ENCODE data around the gene DMAP1.
A peak's percentile ranks its signal among the peaks of the same experiment; 100 is the strongest.
"Not testable (repeated sequence)": the region's sequence is repeated elsewhere in the genome, so short reads cannot be mapped to it uniquely, and the experiment has no call there.

DMAP1 gene, protein sequence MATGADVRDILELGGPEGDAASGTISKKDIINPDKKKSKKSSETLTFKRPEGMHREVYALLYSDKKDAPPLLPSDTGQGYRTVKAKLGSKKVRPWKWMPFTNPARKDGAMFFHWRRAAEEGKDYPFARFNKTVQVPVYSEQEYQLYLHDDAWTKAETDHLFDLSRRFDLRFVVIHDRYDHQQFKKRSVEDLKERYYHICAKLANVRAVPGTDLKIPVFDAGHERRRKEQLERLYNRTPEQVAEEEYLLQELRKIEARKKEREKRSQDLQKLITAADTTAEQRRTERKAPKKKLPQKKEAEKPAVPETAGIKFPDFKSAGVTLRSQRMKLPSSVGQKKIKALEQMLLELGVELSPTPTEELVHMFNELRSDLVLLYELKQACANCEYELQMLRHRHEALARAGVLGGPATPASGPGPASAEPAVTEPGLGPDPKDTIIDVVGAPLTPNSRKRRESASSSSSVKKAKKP

DNA sequence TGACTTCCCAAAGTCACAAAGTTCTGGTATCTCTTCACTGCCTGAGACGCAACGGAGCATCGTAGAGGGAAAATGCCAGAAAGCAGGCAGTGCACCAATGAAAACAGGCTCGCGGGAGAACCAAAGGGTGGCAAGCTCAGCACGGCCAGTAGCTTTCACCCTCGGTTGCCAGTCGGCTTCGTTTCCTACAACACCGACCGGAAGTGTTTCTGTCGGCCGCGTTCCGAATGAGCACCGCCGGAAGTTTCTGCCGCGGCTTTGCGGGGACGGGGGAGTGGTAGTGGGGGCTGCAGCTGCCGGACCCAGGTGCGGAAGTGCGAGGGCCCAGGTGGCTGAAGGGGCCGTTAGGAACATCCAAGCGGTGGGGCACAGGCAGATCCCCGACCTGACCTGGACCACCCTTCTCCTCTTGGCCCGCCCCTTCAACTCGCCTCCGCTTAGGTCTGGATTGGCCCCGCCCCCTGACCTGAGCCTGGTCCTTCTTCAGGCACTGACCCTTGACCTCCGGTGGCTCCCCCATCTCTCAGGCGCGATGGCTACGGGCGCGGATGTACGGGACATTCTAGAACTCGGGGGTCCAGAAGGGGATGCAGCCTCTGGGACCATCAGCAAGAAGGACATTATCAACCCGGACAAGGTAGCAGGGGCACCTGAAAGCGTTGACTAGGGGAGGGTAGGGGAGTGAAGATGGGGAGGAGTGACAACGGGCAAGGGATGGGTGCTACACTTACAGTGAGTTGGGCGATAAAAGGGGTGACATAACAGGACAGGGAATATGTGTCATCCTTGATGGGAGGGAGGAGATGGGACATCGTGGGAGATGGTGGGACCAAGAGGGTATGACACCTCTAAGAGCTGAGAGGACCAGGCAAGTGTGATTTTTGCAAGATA, at the start of gene DMAP1:
Gene DMAP1 (plus strand): TSS at position 250 of the 891 bp plus-strand sequence. CDS start 283 bp downstream, at position 533.
- DNase-seq (ENCODE audit: low read depth), result peak; percentile 82

DNA sequence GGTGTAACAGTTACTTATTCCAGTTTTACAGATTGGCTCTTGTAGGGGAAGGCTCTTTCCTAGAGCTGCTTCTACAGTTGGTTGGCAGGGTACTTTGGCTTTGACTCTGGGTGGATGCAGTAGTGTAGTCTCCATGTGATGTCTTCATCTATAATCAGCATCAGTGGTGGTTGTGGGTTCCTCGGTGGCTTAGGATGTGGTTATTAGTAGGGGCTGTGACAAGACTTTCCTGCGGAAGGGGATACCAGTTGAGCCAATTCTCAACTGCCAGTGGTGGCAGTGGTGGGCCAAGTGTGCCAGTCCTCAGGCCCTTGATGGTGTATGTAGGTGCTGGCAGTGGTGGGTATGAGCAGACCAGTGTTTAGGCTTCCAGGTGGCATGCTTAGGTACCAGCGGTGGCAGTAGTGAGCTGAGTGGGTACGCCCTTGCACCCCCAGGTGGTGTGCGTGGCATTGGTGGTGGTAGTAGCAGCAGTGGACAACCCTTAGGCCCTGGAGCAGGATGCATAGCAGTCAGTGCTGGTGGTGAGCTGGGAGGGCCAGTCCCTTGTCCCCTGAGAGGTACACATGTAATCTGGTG, 44.7 kb upstream of the DMAP1 start:
- no peak for DNase-seq (ENCODE audit: low read depth)

DNA sequence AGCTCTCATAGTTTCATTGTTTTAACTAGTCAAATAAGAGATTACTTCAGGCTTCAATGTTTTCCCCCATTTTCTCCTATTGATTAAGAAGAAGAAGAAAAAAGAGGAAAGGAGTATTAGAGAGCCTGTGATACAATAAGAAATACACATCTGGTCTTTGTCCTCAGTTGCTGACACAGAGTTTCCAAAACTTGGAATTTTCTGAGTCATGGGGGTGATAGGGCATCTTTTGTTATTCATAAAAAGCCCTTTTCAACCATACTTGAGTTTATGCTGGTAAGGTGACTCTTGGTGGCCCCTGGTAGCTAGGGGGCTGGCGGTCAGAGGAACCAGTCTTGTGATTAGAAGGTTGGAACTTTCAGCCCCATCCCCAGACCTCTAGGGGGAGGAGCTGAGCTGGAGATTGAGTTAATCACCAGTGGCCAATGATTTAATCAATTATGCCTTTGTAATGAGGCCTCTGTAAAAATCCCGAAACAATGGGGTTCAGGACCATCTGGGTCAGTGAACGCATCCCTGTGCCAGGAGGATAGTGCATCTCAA, 42.9 kb upstream of the DMAP1 start:
- no peak for DNase-seq (ENCODE audit: low read depth)

DNA sequence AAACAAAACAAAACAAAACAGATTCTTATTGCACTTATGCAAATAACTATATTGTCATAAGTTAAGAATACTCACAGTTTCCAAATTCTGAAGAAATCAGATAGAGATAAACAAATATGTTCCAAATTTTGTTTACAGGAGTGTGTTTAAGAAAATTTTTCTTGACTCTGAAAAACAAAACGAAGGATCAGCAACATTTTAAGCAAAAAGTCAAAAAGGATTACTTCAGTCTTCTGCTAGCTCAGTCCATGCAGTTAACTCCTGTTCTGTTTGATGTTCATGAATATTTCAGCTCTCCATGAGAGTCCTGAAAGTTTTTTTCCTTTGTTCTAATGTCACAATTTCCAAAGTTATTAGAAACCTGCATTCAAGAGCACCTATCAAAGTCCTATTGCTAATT, 38.6 kb upstream of the DMAP1 start:
- no peak for DNase-seq (ENCODE audit: low read depth)

DNA sequence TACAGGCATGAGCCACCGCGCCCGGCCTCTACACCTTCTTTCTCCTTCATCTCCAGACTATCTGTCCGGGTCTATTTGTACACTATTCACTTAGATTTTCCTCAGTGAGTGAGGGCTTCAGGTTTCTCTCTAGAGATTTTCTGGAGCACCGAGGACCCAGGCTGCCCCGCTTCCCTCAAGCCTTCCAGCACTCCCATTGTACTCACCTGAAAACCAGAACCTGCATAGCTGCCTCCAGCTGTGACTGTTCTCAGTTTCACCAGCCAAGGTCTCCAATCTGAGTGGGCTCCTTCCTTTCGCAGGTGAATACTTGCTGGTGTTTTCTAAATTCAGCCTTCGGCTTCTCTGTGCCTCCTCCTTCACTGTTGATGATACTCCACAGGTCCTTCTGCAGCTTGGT, 12.9 kb upstream of the DMAP1 start:
- DNase-seq (ENCODE audit: low read depth), result no peak

DNA sequence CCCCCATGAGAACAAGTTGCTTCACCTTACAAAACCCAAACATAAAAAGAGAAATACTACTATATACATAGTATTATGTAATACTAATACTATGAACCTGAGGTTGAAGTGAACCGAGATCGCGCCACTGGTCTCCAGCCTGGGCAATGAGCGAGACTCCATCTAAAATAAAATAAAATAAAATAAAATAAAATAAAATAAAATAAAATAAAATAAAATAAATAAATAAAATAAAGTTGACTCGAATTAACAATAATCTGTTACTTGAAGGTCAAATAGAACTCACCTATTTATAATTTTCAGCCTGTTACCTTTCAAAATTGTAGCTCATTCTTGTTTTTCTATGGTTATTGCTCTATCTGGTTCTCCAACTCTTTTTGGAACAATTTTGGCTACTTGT, 6.7 kb upstream of the DMAP1 start:
- DNase-seq (ENCODE audit: low read depth), result not testable (repeated sequence)

DNA sequence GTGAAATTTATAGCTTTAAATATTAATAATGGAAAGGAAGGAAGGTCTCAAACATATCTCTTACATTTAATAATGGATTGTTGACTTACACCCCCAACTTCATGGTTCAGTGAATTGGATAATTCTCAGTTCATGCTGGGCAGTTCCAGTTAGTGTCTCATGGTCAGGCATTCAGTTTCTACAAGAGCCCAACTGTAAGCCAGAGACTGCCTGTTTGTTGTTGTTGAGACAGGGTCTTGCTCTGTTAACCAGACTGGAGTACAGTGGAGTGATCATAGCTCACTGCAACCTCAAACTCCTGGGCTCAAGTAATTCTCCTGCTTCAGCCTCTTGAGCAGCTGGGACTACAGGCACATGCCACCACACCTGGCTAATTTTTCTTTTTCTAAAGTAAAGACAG, 5.0 kb upstream of the DMAP1 start:
- no peak for DNase-seq (ENCODE audit: low read depth)

DNA sequence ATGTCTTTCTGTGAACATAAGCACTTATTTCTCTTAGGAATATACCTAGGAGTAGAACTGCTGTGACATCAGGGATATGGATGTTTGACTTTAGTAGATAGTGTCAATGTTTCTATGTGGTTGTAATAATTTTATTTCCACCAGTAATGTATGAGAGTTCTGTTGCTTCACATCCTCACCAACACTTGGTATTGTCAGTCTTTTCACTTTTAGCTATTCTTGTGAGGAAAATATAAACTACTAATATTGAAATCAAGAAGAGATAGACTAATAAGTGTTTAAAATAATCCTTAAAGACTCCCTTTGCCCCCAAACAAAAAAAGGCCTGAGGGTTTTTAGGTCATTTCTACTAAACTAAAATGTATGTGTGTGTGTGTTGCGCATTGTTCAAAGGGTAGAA, 2.7 kb upstream of the DMAP1 start:
- DNase-seq (ENCODE audit: low read depth), result no peak

DNA sequence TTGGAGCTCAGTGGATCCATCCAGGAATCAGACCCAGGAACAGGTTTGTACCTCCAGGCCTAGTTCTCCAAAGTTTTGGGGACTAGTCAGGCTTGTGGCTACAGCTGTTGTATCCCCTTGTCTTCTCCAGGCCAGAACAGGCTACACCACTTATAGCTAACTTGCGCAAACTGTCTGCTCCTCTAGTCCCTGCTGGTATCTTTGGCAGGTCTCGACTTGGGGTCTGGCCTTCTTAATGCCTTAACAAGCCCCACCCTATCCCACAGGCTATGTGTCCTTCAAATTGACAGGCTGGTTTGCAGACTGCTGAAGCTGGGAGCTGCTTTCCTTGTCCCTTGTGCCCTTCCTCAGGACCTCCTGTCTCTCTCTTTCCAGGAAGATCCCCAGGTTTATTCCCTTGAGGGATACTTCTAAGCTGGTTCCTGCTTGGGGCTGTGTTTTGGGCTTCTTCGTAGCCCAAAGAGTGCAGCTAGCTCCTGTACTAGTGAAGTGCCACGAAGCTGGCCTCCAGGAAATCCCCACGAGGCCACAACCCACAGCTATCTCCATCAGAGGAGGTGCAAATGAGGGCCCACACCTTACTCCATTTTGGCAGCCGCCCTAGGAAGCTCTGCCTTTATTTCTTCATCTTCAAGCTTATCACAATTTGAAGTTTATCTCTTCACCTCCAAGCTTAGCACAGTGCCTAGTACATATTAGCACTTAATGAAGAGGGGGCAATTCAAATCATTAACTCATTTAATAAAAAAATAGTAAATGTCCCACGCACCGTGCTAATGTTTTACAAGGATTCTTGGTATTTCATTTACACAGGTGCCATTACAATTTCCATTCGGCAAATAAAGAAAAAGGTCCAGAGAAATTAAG, 683 bp upstream of the DMAP1 start:
- no peak for DNase-seq (ENCODE audit: low read depth)

DNA sequence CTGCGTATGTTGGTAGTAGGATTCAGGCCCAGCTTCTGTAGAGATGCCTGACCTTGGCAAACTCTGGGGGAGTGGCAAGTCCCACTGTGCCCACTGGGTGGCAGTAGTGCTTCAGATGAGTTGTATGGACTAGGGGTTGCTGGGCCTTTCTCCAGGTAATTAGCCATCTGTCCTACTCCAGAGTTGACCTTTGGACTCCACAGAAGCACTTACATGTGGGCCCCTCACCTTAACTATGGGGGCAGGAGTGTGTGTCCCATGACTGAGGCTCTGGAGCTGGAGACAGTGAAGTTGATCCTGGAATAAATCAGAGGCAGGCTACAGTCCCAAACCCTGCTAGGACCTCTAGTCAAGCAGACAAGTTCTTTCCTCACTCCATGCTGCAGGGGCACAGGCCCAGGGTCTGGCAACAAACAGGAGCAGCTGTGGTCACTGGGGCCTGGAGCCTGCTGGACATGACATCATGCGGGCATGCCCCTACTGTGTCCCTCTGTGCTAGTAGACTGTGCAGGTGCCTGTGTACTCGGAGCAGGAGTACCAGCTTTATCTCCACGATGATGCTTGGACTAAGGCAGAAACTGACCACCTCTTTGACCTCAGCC, 4.6 kb downstream of the DMAP1 start:
- DNase-seq (ENCODE audit: low read depth), result peak; percentile 63

DNA sequence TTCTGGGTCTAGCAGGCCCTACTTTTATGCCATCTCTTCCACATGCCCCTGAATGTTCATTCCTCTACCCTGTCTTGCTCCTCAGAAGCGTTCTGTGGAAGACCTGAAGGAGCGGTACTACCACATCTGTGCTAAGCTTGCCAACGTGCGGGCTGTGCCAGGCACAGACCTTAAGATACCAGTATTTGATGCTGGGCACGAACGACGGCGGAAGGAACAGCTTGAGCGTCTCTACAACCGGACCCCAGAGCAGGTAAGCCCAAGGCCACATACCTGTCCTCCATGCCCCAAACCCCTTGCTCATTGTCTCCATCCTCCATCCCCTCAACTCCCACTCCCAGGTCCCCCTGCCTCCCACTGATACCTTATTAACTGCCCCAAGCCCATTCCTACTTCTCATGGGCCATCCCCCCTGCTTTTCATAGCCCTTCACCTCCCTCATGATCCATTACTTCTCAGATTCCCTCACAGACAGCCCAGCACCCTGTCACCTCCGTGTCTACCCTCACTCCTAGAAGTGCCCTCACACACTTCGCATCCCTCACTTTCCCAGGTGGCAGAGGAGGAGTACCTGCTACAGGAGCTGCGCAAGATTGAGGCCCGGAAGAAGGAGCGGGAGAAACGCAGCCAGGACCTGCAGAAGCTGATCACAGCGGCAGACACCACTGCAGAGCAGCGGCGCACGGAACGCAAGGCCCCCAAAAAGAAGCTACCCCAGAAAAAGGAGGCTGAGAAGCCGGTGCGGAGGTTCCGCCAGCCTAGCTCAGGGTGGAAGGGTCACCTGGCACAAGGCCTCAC, 5.4 kb downstream of the DMAP1 start:
- DNase-seq (ENCODE audit: low read depth), result no peak

DNA sequence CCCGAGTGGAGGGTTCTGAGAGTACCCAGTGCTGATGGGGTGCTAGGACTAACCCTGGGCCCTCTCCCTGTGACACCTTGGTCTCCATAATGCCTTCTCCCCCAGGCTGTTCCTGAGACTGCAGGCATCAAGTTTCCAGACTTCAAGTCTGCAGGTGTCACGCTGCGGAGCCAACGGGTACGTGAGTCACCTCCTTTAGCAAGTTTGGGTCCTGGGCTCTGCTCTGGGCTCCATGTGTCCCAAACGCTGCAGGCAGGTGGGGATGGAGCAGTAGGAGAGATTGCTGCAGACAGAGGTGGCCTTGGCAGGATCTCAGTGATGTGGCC, 6.0 kb downstream of the DMAP1 start:
- DNase-seq (ENCODE audit: low read depth), result no peak

DNA sequence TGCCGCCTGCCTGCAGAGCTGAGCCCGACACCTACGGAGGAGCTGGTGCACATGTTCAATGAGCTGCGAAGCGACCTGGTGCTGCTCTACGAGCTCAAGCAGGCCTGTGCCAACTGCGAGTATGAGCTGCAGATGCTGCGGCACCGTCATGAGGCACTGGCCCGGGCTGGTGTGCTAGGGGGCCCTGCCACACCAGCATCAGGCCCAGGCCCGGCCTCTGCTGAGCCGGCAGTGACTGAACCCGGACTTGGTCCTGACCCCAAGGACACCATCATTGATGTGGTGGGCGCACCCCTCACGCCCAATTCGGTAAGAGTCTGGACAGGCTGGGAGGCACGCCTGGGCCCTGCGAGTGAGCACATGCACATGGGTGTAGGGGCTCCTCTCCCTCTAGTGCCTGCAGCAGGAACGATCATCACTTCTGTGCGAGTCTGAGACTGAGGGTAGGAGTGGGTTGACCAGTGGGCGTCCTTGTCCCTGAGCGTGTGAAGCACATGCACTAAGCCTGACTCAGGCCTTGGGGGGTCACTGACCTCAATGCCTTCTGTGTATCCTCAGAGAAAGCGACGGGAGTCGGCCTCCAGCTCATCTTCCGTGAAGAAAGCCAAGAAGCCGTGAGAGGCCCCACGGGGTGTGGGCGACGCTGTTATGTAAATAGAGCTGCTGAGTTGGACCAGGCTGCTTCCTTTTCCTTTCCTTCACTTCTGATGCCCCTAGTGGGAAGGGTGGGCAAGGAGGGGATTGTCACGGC, 6.9 kb downstream of the DMAP1 start:
- no peak for DNase-seq (ENCODE audit: low read depth)

DNA sequence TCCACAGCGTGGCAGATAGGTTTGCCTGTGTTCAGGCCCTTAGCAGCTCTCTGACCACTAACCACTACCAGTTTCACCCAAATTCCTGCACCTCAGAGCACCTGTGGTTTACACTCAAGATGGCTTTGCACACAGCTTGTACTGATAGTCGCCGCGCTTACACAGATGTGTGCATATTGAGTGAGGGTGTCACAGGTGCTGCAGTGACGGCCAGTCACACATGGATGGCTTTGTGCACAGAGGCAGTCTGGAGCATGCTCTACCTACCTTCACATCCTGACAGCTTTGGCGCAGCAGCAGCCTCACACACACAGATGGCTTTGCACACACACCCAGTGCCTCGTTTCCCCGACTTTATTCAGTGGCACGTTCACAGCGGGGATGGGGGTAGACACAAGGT, 7.5 kb downstream of the DMAP1 start:
- DNase-seq (ENCODE audit: low read depth), result no peak

DNA sequence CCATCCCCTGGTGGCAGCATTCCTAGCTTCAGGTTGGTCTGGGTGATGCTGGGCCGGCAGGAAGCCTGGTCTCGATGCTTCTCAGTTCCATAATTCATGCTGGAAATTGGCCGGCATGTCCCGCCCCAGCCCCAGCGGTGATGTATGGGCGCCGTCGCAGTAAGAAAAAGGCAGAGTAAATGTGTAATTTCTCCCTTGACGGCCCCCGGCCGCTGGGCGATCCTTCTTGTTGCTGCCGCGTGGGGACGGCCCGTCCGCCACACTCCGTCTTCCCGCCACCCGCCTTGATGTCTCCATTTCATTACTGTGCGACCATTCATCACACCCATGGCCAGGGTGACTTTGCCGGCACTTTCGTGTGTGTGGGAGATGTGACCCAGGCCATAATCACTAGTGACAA, 8.5 kb downstream of the DMAP1 start:
- no peak for DNase-seq (ENCODE audit: low read depth)

DNA sequence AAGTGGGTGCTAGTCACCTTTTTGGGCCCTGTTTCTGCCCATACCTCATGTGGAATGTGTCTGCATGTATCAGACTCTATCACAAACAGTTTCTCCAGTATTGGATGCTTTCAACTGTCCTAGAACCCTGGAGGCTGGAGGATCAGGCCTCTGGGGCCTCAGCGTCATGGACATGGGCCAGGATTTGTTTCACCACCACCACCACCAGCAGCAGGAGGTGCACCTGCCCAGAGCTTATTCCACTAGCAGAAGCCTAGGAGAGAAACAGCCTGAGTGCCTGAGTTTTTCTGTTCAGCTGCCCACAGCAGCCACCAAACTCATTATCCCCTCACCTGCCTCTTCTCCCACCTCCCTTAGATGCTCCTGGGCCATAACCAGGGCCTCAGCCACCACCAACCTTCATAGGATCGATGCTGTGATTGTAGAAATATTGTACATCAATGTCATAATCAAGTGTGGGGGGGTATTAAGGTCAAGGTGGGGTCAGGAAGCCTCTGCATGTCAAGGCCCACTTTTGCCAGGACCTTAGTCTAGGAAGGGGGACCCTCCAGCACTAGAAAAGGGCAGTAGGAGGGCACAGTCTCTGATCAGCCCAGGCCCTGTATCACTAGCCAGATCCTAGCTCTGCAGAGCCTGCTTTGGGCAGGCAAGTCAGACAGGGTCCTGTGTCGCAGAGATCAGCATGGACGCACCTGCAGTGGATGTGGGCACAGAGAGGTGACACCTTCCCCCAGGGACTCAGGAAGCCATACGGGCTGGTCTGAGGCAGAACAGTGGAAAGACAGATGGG, 9.3 kb downstream of the DMAP1 start:
- DNase-seq (ENCODE audit: low read depth), result no peak

DNA sequence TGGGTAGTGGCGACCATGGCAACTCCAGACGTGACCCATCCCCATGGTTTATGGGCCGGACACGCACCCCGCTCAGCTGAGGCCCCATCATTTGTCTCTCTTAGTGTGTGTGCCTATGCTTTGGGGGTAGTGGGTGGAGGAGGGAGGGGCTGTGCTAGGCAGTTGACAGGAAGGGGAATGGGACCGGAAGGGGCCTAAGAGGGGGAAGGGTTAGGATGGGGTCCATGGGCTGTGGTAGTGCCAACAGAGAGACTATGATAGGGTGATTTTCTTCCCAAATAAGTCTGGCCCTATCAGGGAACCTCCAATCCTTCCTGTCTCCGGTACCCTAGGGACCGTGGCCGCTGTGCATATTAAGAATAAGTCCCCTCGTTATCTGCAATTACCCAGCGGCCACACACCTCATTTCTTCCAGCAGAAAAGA, 9.9 kb downstream of the DMAP1 start:
- no peak for DNase-seq (ENCODE audit: low read depth)

DNA sequence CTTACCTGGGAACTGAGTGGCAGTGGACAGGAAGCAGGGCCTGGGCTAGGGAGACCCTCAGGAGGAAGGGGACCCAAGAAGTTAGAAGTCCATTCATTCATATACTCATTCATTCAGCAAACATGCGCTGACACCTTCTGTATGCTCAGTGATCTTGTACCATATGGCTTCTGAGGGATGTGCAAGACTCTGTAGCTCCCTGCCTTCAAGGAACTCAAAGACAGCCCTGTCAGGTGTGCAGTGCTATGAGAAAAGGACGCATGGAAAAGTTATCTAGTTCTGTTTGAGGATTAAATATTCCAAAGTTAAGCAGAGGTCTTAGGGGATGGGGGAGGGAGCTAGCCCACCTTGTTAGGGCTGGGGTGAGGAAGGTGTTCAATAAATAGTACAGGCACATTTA, 12.5 kb downstream of the DMAP1 start:
- no peak for DNase-seq (ENCODE audit: low read depth)

DNA sequence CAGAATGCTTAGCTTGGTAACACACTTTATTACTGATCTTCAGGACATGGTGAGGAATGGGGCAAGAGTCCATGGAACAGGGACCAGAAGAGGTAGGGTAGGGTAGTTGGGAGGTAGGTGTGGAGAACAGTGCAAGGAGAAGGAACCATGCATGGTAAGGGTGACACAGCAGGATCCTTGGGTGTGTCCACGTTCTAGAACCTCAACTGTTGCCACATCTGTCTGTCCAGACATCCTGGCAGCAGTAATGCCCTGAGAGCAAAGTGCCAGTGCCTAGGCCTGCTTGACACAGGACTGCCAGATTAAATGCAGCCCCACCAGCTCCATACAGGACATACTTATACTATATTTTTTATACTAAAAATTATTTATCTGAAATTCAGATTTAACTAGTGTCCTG, 13.9 kb downstream of the DMAP1 start:
- no peak for DNase-seq (ENCODE audit: low read depth)
